HEK293 (cell line): ENCODE results near the gene PDGFC.

ENCODE experiments used
- CTCF ChIA-PET: fragments of 350-600 bp; formaldehyde crosslinking; extraction: SDS; loops from one replicate; lab custom pipeline; 2021; ENCODE audit warnings: antibody characterized with exemption; lab: Yijun Ruan, JAX
- POLR2A ChIA-PET: fragments of 300-600 bp; formaldehyde crosslinking; extraction: SDS; loops from one replicate; lab custom pipeline; 2020; ENCODE audit warnings: antibody characterized with exemption, inconsistent platforms; lab: Yijun Ruan, JAX
- H3K27ac ChIP-seq: fragments of 200-500 bp; sonication (Bioruptor generic); 2 replicates; pipeline ENCODE4 v1.5.1; 2014; ENCODE audit warnings: low read depth, low read length, control low read depth, inconsistent platforms; ENCODE audit errors: extremely low read depth
- H3K36me3 ChIP-seq, 2 experiments: fragments of 200-500 bp in 1 of 2; sonication (Bioruptor generic) in 1 of 2; 1 replicate in 1 of 2; 2 replicates in 1 of 2; pipeline ENCODE4 v1.5.1; 2014 to 2017; ENCODE audit warnings: inconsistent platforms in 2 of 2, low read length in 2 of 2; ENCODE audit not compliant: control insufficient read depth in 2 of 2, insufficient read depth in 1 of 2
- H3K4me1 ChIP-seq: fragments of 200-500 bp; sonication (Bioruptor generic); 2 replicates; pipeline ENCODE4 v1.5.1; 2014; ENCODE audit warnings: mild to moderate bottlenecking, low read length, inconsistent platforms; ENCODE audit not compliant: control insufficient read depth, insufficient read depth
- H3K4me3 ChIP-seq: 2 replicates; pipeline ENCODE4 v1.5.1; 2011; ENCODE audit warnings: low read depth, mild to moderate bottlenecking, control low read depth, low read length, moderate library complexity
- H3K9me3 ChIP-seq: fragments of 200-500 bp; sonication (Bioruptor generic); 2 replicates; pipeline ENCODE4 v1.5.1; 2014; ENCODE audit warnings: low read depth, low read length, inconsistent platforms; ENCODE audit not compliant: control insufficient read depth, insufficient read depth
- BCL6B ChIP-seq: fragments of 450-650 bp; formaldehyde crosslinking; IDR thresholded peaks from 2 replicates; pipeline ENCODE4 v1.5.1; 2017; ENCODE audit warnings: missing biosample characterization, missing genetic modification characterization
- FEZF1 ChIP-seq: fragments of 450-650 bp; formaldehyde crosslinking; IDR thresholded peaks from 2 replicates; pipeline ENCODE4 v1.5.1; 2016; ENCODE audit warnings: missing biosample characterization, missing genetic modification characterization
- HOXD13 ChIP-seq: sonication (generic); formaldehyde crosslinking; IDR thresholded peaks from 2 replicates; pipeline ENCODE4 v1.8.0; 2022; ENCODE audit warnings: missing genetic modification reagents, borderline replicate concordance
- INSM2 ChIP-seq: fragments of 450-650 bp; formaldehyde crosslinking; IDR thresholded peaks from 2 replicates; pipeline ENCODE4 v1.5.1; 2016; ENCODE audit warnings: missing biosample characterization, missing genetic modification characterization
- KLF17 ChIP-seq: fragments of 450-650 bp; formaldehyde crosslinking; IDR thresholded peaks from 2 replicates; pipeline ENCODE4 v1.5.1; 2016; ENCODE audit warnings: missing biosample characterization, missing genetic modification characterization
- MEIS1 ChIP-seq: sonication (generic); formaldehyde crosslinking; IDR thresholded peaks from 2 replicates; pipeline ENCODE4 v1.8.1; 2022; ENCODE audit warnings: missing genetic modification reagents, mild to moderate bottlenecking, borderline replicate concordance
- MYNN ChIP-seq: fragments of 450-650 bp; formaldehyde crosslinking; IDR thresholded peaks from 2 replicates; pipeline ENCODE4 v1.5.1; 2016; ENCODE audit warnings: missing biosample characterization, missing genetic modification characterization, borderline replicate concordance
- OSR2 ChIP-seq: fragments of 450-650 bp; formaldehyde crosslinking; IDR thresholded peaks from 2 replicates; pipeline ENCODE4 v1.5.1; 2016; ENCODE audit warnings: missing biosample characterization, missing genetic modification characterization
- PBX3 ChIP-seq: sonication (generic); formaldehyde crosslinking; IDR thresholded peaks from 2 replicates; pipeline ENCODE4 v1.8.1; 2022; ENCODE audit warnings: mild to moderate bottlenecking, moderate library complexity, missing genetic modification reagents
- PRDM6 ChIP-seq: fragments of 450-650 bp; formaldehyde crosslinking; IDR thresholded peaks from 2 replicates; pipeline ENCODE4 v1.5.1; 2017; ENCODE audit warnings: missing biosample characterization, missing genetic modification characterization
- SP7 ChIP-seq: fragments of 450-650 bp; formaldehyde crosslinking; IDR thresholded peaks from 2 replicates; pipeline ENCODE4 v1.5.1; 2016; ENCODE audit warnings: missing biosample characterization, missing genetic modification characterization
- TCF7L2 ChIP-seq: IDR thresholded peaks from 2 replicates; pipeline ENCODE4 v1.6.1; 2011; ENCODE audit warnings: low read depth, mild to moderate bottlenecking, inconsistent platforms, low read length, moderate library complexity, borderline replicate concordance
- ZBTB21 ChIP-seq: fragments of 450-650 bp; formaldehyde crosslinking; IDR thresholded peaks from 2 replicates; pipeline ENCODE4 v1.5.1; 2017; ENCODE audit warnings: missing biosample characterization, missing genetic modification characterization
- ZFHX2 ChIP-seq: fragments of 450-650 bp; formaldehyde crosslinking; conservative IDR thresholded peaks from 2 replicates; pipeline ENCODE4 v1.5.1; 2016; ENCODE audit warnings: missing biosample characterization, missing genetic modification characterization
- ZNF366 ChIP-seq: fragments of 450-650 bp; formaldehyde crosslinking; conservative IDR thresholded peaks from 2 replicates; pipeline ENCODE4 v1.5.1; 2016; ENCODE audit warnings: missing biosample characterization, missing genetic modification characterization
- ZNF416 ChIP-seq: fragments of 450-650 bp; formaldehyde crosslinking; IDR thresholded peaks from 2 replicates; pipeline ENCODE4 v1.5.1; 2016; ENCODE audit warnings: missing biosample characterization, missing genetic modification characterization
- ZNF48 ChIP-seq: fragments of 450-650 bp; formaldehyde crosslinking; IDR thresholded peaks from 2 replicates; pipeline ENCODE4 v1.5.1; 2016; ENCODE audit warnings: missing biosample characterization, missing genetic modification characterization
- ZNF660 ChIP-seq: fragments of 450-650 bp; IDR thresholded peaks from 2 replicates; pipeline ENCODE4 v1.5.1; 2018; ENCODE audit warnings: missing biosample characterization, mild to moderate bottlenecking, missing genetic modification characterization
- ZNF76 ChIP-seq: fragments of 450-650 bp; formaldehyde crosslinking; IDR thresholded peaks from 2 replicates; pipeline ENCODE4; 2016; ENCODE audit warnings: low read depth, missing biosample characterization, missing genetic modification characterization, borderline replicate concordance
- ZSCAN16 ChIP-seq: fragments of 450-650 bp; formaldehyde crosslinking; IDR thresholded peaks from 2 replicates; pipeline ENCODE4 v1.5.1; 2016; ENCODE audit warnings: missing biosample characterization, missing genetic modification characterization
- ZSCAN30 ChIP-seq: fragments of 450-650 bp; IDR thresholded peaks from 2 replicates; pipeline ENCODE4 v1.5.1; 2018; ENCODE audit warnings: missing biosample characterization, mild to moderate bottlenecking, missing genetic modification characterization, moderate library complexity
- ZXDB ChIP-seq: fragments of 450-650 bp; formaldehyde crosslinking; IDR thresholded peaks from 2 replicates; pipeline ENCODE4 v1.5.1; 2016; ENCODE audit warnings: missing biosample characterization, missing genetic modification characterization
- TF ChIP-seq, protein P1 (sequence below): fragments of 450-650 bp; formaldehyde crosslinking; IDR thresholded peaks from 2 replicates; pipeline ENCODE4 v1.5.1; 2016; ENCODE audit warnings: missing biosample characterization, missing genetic modification characterization, borderline replicate concordance
- TF ChIP-seq, protein P2 (sequence below): fragments of 450-650 bp; formaldehyde crosslinking; IDR thresholded peaks from 2 replicates; pipeline ENCODE4 v1.5.1; 2016; ENCODE audit warnings: missing biosample characterization, missing genetic modification characterization

Gene PDGFC

GRCh38 chr4:156931267-156931666 lies 40.3 kb downstream of the PDGFC start:
- Histone ChIP-seq H3K4me1 (peaks cover 8% of the 10 kb centered on the region; the same call in 1 of the 2 replicates), H3K4me3 (no peak overlapping the region), H3K9me3 (no peaks in the 10 kb centered on the region), H3K36me3 (no peaks in the 10 kb centered on the region), H3K27ac (peak overlapping the region; percentile 70)
- ChIA-PET POLR2A (no interaction called here), CTCF (interaction anchor here (0.9 kb wide), 1 partner anchor 19 kb away, joined by 3 read pairs; no protein-coding TSS in a partner anchor)
- TF ChIP-seq KLF17 (no peak), BCL6B (tag by site-specific recombination) (peak; percentile 76), ZNF366 (peak; percentile 94), SP7 (tag by site-specific recombination) (peak; percentile 97), INSM2 (tag by site-specific recombination) (0 out of 2 replicates have a peak, but pooled peaks have one; percentile 46), MYNN (tag by site-specific recombination) (0 out of 2 replicates have a peak, but pooled peaks have one; percentile 36), ZNF416 (tag by site-specific recombination) (no peak), ZBTB21 (0 out of 2 replicates have a peak, but pooled peaks have one; percentile 28), FEZF1 (tag by site-specific recombination) (peak; percentile 77), ZSCAN16 (tag by site-specific recombination) (0 out of 2 replicates have a peak, but pooled peaks have one; percentile 17), ZXDB (peak; percentile 78), ZFHX2 (tag by site-specific recombination) (peak; percentile 41; the same call in 1 of the 2 replicates), ZNF48 (no peak), PRDM6 (tag by site-specific recombination) (peak; percentile 83), ZNF660 (tag by site-specific recombination) (no peak; the same call in none of the 2 replicates), PBX3 (CRISPR knock-in tag) (no peak), ZSCAN30 (tag by site-specific recombination) (0 out of 2 replicates have a peak, but pooled peaks have one; percentile 45), TCF7L2 (peak; percentile 99), OSR2 (tag by site-specific recombination) (peak; percentile 72), MEIS1 (CRISPR knock-in tag) (no peak), HOXD13 (CRISPR knock-in tag) (peak; percentile 81), ZNF76 (tag by site-specific recombination) (no peak)
- TF ChIP-seq, protein P1, sequence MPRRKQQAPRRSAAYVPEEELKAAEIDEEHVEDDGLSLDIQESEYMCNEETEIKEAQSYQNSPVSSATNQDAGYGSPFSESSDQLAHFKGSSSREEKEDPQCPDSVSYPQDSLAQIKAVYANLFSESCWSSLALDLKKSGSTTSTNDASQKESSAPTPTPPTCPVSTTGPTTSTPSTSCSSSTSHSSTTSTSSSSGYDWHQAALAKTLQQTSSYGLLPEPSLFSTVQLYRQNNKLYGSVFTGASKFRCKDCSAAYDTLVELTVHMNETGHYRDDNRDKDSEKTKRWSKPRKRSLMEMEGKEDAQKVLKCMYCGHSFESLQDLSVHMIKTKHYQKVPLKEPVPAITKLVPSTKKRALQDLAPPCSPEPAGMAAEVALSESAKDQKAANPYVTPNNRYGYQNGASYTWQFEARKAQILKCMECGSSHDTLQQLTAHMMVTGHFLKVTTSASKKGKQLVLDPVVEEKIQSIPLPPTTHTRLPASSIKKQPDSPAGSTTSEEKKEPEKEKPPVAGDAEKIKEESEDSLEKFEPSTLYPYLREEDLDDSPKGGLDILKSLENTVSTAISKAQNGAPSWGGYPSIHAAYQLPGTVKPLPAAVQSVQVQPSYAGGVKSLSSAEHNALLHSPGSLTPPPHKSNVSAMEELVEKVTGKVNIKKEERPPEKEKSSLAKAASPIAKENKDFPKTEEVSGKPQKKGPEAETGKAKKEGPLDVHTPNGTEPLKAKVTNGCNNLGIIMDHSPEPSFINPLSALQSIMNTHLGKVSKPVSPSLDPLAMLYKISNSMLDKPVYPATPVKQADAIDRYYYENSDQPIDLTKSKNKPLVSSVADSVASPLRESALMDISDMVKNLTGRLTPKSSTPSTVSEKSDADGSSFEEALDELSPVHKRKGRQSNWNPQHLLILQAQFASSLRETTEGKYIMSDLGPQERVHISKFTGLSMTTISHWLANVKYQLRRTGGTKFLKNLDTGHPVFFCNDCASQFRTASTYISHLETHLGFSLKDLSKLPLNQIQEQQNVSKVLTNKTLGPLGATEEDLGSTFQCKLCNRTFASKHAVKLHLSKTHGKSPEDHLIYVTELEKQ (tag by site-specific recombination), result peak; percentile 95; the same call in 1 of the 2 replicates
- TF ChIP-seq, protein P2, sequence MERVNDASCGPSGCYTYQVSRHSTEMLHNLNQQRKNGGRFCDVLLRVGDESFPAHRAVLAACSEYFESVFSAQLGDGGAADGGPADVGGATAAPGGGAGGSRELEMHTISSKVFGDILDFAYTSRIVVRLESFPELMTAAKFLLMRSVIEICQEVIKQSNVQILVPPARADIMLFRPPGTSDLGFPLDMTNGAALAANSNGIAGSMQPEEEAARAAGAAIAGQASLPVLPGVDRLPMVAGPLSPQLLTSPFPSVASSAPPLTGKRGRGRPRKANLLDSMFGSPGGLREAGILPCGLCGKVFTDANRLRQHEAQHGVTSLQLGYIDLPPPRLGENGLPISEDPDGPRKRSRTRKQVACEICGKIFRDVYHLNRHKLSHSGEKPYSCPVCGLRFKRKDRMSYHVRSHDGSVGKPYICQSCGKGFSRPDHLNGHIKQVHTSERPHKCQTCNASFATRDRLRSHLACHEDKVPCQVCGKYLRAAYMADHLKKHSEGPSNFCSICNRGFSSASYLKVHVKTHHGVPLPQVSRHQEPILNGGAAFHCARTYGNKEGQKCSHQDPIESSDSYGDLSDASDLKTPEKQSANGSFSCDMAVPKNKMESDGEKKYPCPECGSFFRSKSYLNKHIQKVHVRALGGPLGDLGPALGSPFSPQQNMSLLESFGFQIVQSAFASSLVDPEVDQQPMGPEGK (tag by site-specific recombination), result peak; percentile 71
